ENCODE data around the gene LDLR. TPM values are rescaled to one million over a fixed set of nuclear protein-coding genes. Genes with fewer than 3 reads are reported as not detected.
"Not testable (repeated sequence)": the region's sequence is repeated elsewhere in the genome, so short reads cannot be mapped to it uniquely, and the experiment has no call there.

Gene LDLR
- total RNA-seq, 2 donors from 2014 or later: 53.0 to 66.6 TPM

GRCh38 chr19:11064831-11065303 lies 24.4 kb upstream of the LDLR start:
- no peak for ATAC-seq
- H3K9me3 Mint-ChIP-seq: no peaks in the 10 kb centered on the region
- H3K36me3 Mint-ChIP-seq: peaks cover 16% of the 10 kb centered on the region in 2 donors
- peak overlapping the region in 1 of 2 donors; percentile 88 for H3K27ac Mint-ChIP-seq
- DNase-seq (ENCODE audit: low spot score in 2 of 2): no peak

- ATAC-seq (no peak), DNase-seq (ENCODE audit: low spot score in 2 of 2) (no peak)
- no peaks in the 10 kb centered on the region for H3K9me3 Mint-ChIP-seq
- H3K27ac Mint-ChIP-seq: peak overlapping the region in 1 of 2 donors; percentile 60
- H3K36me3 Mint-ChIP-seq: peaks cover 16% of the 10 kb centered on the region in 2 donors
Observed at GRCh38 chr19:11066326-11066725, 22.9 kb upstream of the LDLR start.

DNA sequence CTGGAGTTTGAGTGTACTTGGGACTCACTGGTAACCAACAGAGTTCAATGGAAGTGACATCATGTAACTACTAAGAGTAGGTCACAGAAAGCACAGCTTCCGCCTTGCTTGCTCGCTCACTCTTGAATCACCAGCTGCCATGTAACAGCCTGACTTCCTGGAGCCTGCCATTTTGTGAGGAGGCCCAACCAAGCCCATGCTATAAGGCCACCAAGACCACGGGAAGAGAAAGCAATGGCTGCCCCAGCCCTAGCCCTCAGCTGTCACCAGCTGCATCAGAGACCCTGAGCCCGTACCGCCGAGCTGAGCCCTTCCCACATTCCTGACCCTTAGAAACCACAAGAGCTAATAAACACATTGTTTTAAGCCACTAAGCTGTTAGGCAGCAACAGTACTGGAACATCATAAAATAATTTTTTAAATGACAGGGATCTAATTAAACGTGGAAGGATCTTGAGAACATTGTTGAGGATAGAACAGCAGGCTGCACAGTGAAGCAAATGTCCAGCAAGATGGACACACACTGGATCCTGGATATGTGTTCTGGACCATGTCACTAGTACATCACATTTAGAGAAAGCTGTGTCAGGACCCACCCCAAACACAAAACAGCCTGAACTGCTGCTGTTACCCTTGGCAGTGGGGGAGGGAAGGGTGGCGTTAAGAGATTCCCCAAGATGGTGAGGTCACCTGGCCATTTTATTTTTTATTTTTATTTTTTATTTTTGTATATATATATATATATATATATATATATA lies 21.7 kb upstream of the LDLR start:
- Mint-ChIP-seq H3K36me3 (peaks cover 11 to 12% of the 10 kb centered on the region in 2 donors), H3K27ac (peak overlapping the region; percentile 60 to 72), H3K9me3 (no peaks in the 10 kb centered on the region)
- DNase-seq (ENCODE audit: low spot score in 2 of 2): no peak
- no peak for ATAC-seq

DNA sequence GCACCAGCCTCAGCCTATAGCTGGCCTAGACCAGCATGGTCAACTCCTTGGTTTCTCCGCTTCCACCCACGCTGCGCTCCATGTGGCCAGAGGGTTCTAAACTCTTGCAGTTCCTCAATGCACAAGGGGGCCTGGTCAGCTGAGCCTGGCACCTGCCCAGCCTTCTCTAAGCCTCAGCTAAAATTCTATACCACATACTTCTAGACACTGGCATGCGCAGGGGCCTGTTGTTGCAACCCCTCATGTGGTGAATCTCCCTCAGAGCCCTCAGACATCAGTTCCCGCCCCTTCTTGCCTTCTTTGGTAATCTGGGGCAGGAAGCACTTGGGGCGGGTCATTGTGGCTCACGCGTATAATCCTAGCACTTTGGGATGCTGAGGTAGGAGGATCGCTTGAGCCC lies 19.7 kb upstream of the LDLR start:
- DNase-seq (ENCODE audit: low spot score in 2 of 2) (no peak), ATAC-seq (no peak)
- H3K36me3 Mint-ChIP-seq: peaks cover 11 to 12% of the 10 kb centered on the region in 2 donors
- H3K27ac Mint-ChIP-seq: peak overlapping the region in 1 of 2 donors; percentile 81
- no peaks in the 10 kb centered on the region for H3K9me3 Mint-ChIP-seq

DNA sequence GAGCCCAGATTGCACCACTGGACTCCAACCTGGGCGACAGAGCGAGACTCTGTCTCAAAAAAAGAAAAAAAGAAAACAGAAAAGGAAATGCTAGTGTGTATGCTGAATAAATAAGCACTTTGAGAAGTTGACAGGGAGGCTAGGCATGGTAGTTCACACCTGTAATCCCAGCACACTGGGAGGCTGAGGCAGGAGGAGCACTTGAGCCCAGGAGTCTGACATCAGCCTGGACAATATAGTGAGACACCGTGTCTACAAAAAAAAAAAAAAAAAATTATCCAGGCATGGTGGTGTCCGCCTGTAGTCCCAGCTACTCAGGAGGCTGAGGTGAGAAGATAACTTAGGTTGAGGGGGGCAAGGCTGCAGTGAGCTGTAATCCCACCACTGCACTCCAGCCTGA lies 19.1 kb upstream of the LDLR start:
- ATAC-seq: no peak
- Mint-ChIP-seq H3K9me3 (no peaks in the 10 kb centered on the region), H3K27ac (no peak overlapping the region), H3K36me3 (peaks cover 11 to 12% of the 10 kb centered on the region in 2 donors)
- DNase-seq (ENCODE audit: low spot score in 2 of 2): no peak

GRCh38 chr19:11073568-11073967 lies 15.7 kb upstream of the LDLR start:
- ATAC-seq (no peak), DNase-seq (ENCODE audit: low spot score in 2 of 2) (no peak)
- Mint-ChIP-seq H3K27ac (peak overlapping the region in 1 of 2 donors; percentile 22), H3K36me3 (no peaks in the 10 kb centered on the region), H3K9me3 (no peaks in the 10 kb centered on the region)

DNA sequence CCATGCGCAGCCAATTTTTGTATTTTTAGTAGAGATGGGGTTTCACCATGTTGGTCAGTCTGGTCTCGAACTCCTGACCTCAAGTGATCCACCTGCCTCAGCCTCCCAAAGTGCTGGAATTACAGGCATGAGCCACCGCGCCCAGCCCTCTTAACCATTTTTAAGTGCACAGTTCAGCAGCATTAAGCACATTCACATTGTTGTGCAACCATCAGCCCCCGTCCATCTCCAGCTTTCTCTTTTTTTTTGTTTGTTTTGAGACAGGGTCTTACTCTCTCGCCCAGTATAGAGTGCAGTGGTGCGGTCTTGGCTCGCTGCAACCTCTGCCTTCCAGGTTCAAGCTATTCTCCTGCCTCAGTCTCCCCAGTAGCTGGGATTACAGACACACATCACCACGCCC lies 12.5 kb upstream of the LDLR start:
- not testable (repeated sequence) for H3K36me3 Mint-ChIP-seq; H3K9me3 Mint-ChIP-seq; H3K27ac Mint-ChIP-seq; ATAC-seq; DNase-seq (ENCODE audit: low spot score in 2 of 2)

DNA sequence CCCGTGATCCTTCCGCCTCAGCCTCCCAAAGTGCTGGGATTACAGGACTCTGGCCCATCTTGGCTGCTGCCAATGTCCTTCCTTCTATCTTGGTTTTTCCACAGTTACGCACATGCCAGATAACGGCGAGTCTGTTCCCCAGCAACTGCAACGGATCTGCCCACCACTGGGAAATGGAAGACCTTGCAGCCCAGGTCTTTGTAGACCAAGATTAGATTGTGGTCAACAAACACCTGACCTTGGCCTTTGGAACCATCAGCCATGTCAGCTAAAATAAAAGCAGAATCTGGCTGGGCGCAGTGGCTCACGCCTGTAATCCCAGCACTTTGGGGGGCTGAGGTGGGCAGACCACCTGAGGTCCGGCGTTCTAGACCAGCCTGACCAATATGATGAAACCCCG lies 10.4 kb upstream of the LDLR start:
- Mint-ChIP-seq H3K27ac (no peak overlapping the region), H3K9me3 (no peaks in the 10 kb centered on the region), H3K36me3 (no peaks in the 10 kb centered on the region)
- ATAC-seq (no peak), DNase-seq (ENCODE audit: low spot score in 2 of 2) (no peak)

DNA sequence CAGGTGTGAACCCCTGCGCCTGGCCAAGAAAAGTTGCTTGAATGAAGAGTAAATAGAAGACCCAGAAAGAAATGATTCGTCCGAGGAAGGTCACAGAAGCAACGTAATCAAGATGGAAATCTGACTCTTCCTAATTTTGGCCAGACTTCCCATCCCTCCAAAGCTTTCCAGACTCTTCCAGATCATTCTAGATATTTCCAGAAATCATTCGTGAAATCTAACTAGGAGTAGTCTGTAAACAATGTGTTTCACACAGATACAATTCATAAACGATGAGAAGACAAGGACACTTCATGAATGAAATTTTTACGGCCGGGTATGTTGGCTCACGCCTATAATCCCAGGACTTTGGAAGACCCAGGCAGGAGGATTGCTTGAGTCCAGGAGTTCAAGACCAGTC lies 9.3 kb upstream of the LDLR start:
- DNase-seq (ENCODE audit: low spot score in 2 of 2) (no peak), ATAC-seq (no peak)
- Mint-ChIP-seq H3K27ac (no peak overlapping the region), H3K36me3 (no peaks in the 10 kb centered on the region), H3K9me3 (no peaks in the 10 kb centered on the region)

GRCh38 chr19:11087870-11088505 lies 1.3 kb upstream of the LDLR start:
- H3K27ac Mint-ChIP-seq: peak overlapping the region; percentile 99 to 100
- no peaks in the 10 kb centered on the region for H3K9me3 Mint-ChIP-seq
- H3K36me3 Mint-ChIP-seq: peaks cover 5 to 28% of the 10 kb centered on the region in 2 donors
- ATAC-seq (no peak), DNase-seq (ENCODE audit: low spot score in 2 of 2) (no peak)

DNA sequence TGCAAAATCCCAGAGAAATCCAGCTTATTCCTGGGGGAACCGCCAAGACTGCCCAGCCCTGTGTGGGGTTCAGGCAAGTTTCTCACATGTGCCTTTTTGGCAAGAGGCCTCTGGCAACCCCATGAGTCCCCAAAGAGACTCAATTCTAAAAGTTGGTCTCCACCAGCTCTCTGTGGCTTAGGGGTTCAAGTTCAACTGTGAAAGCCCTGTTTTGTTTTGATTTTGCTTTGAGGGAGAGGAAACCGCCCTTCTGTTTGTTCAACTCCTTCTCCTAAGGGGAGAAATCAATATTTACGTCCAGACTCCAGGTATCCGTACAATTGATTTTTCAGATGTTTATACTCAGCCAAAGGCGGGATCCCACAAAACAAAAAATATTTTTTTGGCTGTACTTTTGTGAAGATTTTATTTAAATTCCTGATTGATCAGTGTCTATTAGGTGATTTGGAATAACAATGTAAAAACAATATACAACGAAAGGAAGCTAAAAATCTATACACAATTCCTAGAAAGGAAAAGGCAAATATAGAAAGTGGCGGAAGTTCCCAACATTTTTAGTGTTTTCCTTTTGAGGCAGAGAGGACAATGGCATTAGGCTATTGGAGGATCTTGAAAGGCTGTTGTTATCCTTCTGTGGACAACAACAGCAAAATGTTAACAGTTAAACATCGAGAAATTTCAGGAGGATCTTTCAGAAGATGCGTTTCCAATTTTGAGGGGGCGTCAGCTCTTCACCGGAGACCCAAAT lies 583 bp upstream of the LDLR start:
- DNase-seq (ENCODE audit: low spot score in 2 of 2) (no peak), ATAC-seq (no peak)
- no peaks in the 10 kb centered on the region for H3K9me3 Mint-ChIP-seq
- peak overlapping the region; percentile 99 to 100 for H3K27ac Mint-ChIP-seq
- peaks cover 5 to 35% of the 10 kb centered on the region in 2 donors for H3K36me3 Mint-ChIP-seq

- peak overlapping the region; percentile 99 to 100 for H3K27ac Mint-ChIP-seq
- not testable (repeated sequence) for DNase-seq (ENCODE audit: low spot score in 2 of 2); H3K9me3 Mint-ChIP-seq
- ATAC-seq: peak; percentile 2 to 11
- H3K36me3 Mint-ChIP-seq: peaks cover 11 to 44% of the 10 kb centered on the region in 2 donors
Observed at GRCh38 chr19:11090014-11090263, 676 bp downstream of the LDLR start.

DNA sequence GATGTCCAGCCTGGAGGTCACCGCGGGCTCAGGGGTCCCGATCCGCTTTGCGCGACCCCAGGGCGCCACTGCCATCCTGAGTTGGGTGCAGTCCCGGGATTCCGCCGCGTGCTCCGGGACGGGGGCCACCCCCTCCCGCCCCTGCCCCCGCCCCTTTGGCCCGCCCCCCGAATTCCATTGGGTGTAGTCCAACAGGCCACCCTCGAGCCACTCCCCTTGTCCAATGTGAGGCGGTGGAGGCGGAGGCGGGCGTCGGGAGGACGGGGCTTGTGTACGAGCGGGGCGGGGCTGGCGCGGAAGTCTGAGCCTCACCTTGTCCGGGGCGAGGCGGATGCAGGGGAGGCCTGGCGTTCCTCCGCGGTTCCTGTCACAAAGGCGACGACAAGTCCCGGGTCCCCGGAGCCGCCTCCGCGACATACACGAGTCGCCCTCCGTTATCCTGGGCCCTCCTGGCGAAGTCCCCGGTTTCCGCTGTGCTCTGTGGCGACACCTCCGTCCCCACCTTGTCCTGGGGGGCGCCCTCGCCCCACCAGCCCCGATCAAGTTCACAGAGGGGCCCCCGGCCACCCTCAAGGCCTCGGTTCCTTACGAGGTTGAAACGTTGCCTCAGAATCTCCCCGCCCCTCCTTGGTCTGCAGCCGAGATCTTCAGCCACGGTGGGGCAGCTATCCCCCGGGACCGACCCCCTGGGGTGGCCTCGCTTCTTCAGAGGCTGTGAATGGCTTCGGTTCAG lies 1.2 kb downstream of the LDLR start:
- H3K9me3 Mint-ChIP-seq: no peaks in the 10 kb centered on the region
- DNase-seq (ENCODE audit: low spot score in 2 of 2) (peak; percentile 95 to 96), ATAC-seq (peak; percentile 83 to 84)
- H3K36me3 Mint-ChIP-seq: peaks cover 12 to 44% of the 10 kb centered on the region in 2 donors
- H3K27ac Mint-ChIP-seq: peak overlapping the region; percentile 99 to 100

DNA sequence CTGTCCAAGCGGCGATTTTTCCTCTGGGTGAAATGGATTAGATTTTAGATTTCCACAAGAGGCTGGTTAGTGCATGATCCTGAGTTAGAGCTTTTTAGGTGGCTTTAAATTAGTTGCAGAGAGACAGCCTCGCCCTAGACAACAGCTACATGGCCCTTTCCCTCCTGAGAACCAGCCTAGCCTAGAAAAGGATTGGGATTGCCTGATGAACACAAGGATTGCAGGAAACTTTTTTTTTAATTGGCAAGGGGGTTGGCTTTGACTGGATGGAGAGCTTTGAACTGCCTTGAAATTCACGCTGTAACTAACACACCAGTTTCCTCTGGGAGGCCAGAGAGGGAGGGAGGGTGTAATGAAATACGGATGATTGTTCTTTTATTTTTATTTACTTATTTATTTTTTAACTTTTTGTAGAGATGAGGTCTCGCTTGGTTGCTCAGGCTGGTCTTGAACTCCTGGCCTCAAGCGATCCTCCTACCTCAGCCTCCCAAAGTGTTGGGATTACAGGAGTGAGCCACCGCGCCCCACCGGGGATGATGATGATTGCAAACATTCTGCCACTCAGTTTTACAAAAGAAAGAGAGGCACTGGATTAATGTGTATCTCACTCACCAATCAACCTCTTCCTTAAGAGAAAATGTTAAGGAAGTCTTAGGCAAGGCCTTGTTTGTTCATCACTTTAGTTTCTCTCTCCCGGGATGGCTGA lies 1.9 kb downstream of the LDLR start:
- DNase-seq (ENCODE audit: low spot score in 2 of 2) (no peak), ATAC-seq (no peak)
- H3K36me3 Mint-ChIP-seq: peaks cover 13 to 49% of the 10 kb centered on the region in 2 donors
- H3K9me3 Mint-ChIP-seq: peaks cover under 1% of the 10 kb centered on the region in 2 donors
- peak overlapping the region; percentile 99 for H3K27ac Mint-ChIP-seq

- peaks cover 18 to 55% of the 10 kb centered on the region in 2 donors for H3K36me3 Mint-ChIP-seq
- peak; percentile 2 to 5 for ATAC-seq
- H3K9me3 Mint-ChIP-seq: peaks cover 5% of the 10 kb centered on the region in 2 donors
- H3K27ac Mint-ChIP-seq: peak overlapping the region; percentile 99
- DNase-seq (ENCODE audit: low spot score in 2 of 2): peak; percentile 52 to 72
Observed at GRCh38 chr19:11091703-11092153, 2.5 kb downstream of the LDLR start.

GRCh38 chr19:11092181-11092538 lies 2.9 kb downstream of the LDLR start:
- H3K27ac Mint-ChIP-seq: peak overlapping the region; percentile 99
- ATAC-seq: peak; percentile 28 to 31
- H3K36me3 Mint-ChIP-seq: peaks cover 18 to 56% of the 10 kb centered on the region in 2 donors
- H3K9me3 Mint-ChIP-seq: peaks cover 5% of the 10 kb centered on the region in 2 donors
- peak in 1 of 2 donors; percentile 40 for DNase-seq (ENCODE audit: low spot score in 2 of 2)
